ENCODE results near the gene ZRANB1. TPM values are rescaled to one million over a fixed set of nuclear protein-coding genes. Genes with fewer than 3 reads are reported as not detected.

Gene ZRANB1
- total and polyA plus RNA-seq, 2 of the 4 experiments (the other 2 are of a cell fraction) = 11.2 to 24.7 TPM

DNA sequence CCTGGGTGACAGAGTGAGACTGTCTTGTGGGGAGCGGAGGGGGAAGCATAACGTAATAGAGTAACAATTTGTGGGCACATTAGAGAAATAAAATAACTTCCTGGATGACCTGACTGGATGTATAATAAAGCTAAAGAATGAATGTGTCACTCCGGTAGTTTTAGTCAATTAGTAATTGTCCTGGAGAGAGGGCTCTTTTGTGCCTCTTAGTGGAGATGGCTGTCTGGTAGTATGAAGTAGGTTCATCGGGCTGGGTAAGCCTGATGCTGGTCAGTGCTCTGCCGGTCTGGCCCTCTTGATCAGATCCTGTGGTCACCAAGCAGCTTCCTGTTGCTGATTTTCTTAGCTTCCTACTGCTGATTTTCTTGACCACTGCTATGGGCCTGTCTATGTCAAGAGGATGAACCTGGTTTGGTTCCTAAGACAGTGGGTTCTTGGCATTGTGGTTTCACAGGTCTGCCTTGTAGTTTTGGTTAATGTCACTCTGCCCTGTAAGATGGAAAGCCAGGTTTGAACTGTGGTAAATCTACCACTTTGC is 34.1 kb downstream of the ZRANB1 start:
- Histone ChIP-seq H3K14ac (replicated peaks; ENCODE audit: low read depth, low read length) (no peak overlapping the region), H2BK20ac (ENCODE audit: low read depth, low read length) (no peak overlapping the region), H3K27ac (ENCODE audit: insufficient read depth, low read length) (no peak overlapping the region), H2AK5ac (ENCODE audit: low read depth, low read length) (no peak overlapping the region), H2AK9ac (replicated peaks; ENCODE audit: low read depth, low read length, poor library complexity) (no peak overlapping the region), H3K9ac (ENCODE audit: low read depth, low read length) (no peak overlapping the region), H3K18ac (ENCODE audit: low read depth, low read length) (no peak overlapping the region), H2BK5ac (ENCODE audit: low read depth, low read length, poor library complexity, severe bottlenecking) (no peak overlapping the region), H4K20me1 (ENCODE audit: insufficient read depth, low read length) (peaks cover 41% of the 10 kb centered on the region), H3K9me3 (ENCODE audit: control insufficient read depth, insufficient read depth, low read length) (no peaks in the 10 kb centered on the region), H3K36me3 (ENCODE audit: control insufficient read depth, insufficient read depth, low read length) (peaks cover 26% of the 10 kb centered on the region), H4K5ac (ENCODE audit: low read depth, low read length) (no peak overlapping the region), H3K9me1 (ENCODE audit: insufficient read depth, low read length) (peaks cover 11% of the 10 kb centered on the region; the same call in 1 of the 2 replicates), H3K4ac (ENCODE audit: low read depth, low read length) (no peak overlapping the region), H4K91ac (ENCODE audit: insufficient read depth, low read depth, low read length) (no peak overlapping the region), H3K56ac (ENCODE audit: extremely low read depth, insufficient read depth, low read length) (no peak overlapping the region), H3K4me3 (ENCODE audit: insufficient read depth, low read depth, low read length) (no peak overlapping the region), H4K8ac (ENCODE audit: low read depth in 2 of 2, low read length in 2 of 2) (no peak overlapping the region), H2AFZ (replicated peaks; ENCODE audit: low read length, poor library complexity) (no peak overlapping the region), H2BK15ac (ENCODE audit: low read depth, low read length) (no peak overlapping the region), H3K27me3 (ENCODE audit: control insufficient read depth, insufficient read depth, low read length) (no peaks in the 10 kb centered on the region), H2BK120ac (ENCODE audit: low read depth, low read length) (no peak overlapping the region), H3K4me2 (ENCODE audit: low read depth, low read length) (no peak overlapping the region), H3K23ac (ENCODE audit: low read depth, low read length) (no peak overlapping the region), H3K4me1 (ENCODE audit: control insufficient read depth, insufficient read depth, low read length) (peaks cover 4% of the 10 kb centered on the region), H3K79me1 (ENCODE audit: low read depth in 1 of 2, low read length in 2 of 2) (peaks cover 40 to 66% of the 10 kb centered on the region in 2 experiments)
- DNase-seq = no peak
- WGBS, 2 experiments (ENCODE audit: extremely low coverage in 2 of 2, insufficient read length in 1 of 2) = 93% methylated on average over 5 of the region's 5 CpGs; no CpG with 5 or more reads in 1 of the 2 experiments
- CTCF ChIA-PET = interaction anchor here (0.6 kb wide), 2 partner anchors 137 to 210 kb away, joined by 3 read pairs; no protein-coding TSS in a partner anchor
- intact Hi-C loops (cut with micrococcal nuclease) (loop anchor here (5.0 kb wide), 1 partner anchor 59 kb away; no protein-coding TSS in a partner anchor), dilution Hi-C loops (cut with HindIII; ENCODE audit: low sequenced_read_pairs, unreplicated experiment) (no loop called here), in situ Hi-C loops (cut with MboI; ENCODE audit: low sequenced_read_pairs) (loop anchor here (25.0 kb wide), 1 partner anchor 439 kb away; no protein-coding TSS in a partner anchor)
- TF ChIP-seq RFX5 (IDR thresholded peaks at IDR 0.05; ENCODE audit: low read depth, low read length) (no peak), MAZ (IDR thresholded peaks at IDR 0.05; ENCODE audit: borderline replicate concordance, low read depth, low read length) (no peak), FOS (IDR thresholded peaks at IDR 0.05; ENCODE audit: low read depth, low read length) (no peak), CHD1 (IDR thresholded peaks at IDR 0.05; ENCODE audit: low read depth, low read length) (no peak), SMC3 (IDR thresholded peaks at IDR 0.05; ENCODE audit: low read depth, low read length) (no peak), POLR2A (IDR thresholded peaks at IDR 0.05; ENCODE audit: low read depth, low read length) (no peak), RAD21 (IDR thresholded peaks at IDR 0.05; ENCODE audit: low read length) (no peak), CTCF (conservative IDR thresholded peaks at IDR 0.05; ENCODE audit: low read depth, low read length) (no peak), MXI1 (IDR thresholded peaks at IDR 0.05; ENCODE audit: borderline replicate concordance, low read depth, low read length) (no peak), MAFK (IDR thresholded peaks at IDR 0.05; ENCODE audit: low read depth, low read length) (no peak), BHLHE40 (IDR thresholded peaks at IDR 0.05; ENCODE audit: low read depth, low read length) (no peak), CEBPB (IDR thresholded peaks at IDR 0.05; ENCODE audit: low read depth, low read length) (no peak), NFE2L2 (IDR thresholded peaks at IDR 0.05; ENCODE audit: low read depth, low read length) (no peak), RCOR1 (IDR thresholded peaks at IDR 0.05; ENCODE audit: insufficient replicate concordance, low read length) (no peak)
- TF ChIP-seq, protein P1, sequence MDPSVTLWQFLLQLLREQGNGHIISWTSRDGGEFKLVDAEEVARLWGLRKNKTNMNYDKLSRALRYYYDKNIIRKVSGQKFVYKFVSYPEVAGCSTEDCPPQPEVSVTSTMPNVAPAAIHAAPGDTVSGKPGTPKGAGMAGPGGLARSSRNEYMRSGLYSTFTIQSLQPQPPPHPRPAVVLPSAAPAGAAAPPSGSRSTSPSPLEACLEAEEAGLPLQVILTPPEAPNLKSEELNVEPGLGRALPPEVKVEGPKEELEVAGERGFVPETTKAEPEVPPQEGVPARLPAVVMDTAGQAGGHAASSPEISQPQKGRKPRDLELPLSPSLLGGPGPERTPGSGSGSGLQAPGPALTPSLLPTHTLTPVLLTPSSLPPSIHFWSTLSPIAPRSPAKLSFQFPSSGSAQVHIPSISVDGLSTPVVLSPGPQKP (IDR thresholded peaks at IDR 0.05; ENCODE audit: borderline replicate concordance, low read depth, low read length) = no peak
- TF ChIP-seq, protein P2, sequence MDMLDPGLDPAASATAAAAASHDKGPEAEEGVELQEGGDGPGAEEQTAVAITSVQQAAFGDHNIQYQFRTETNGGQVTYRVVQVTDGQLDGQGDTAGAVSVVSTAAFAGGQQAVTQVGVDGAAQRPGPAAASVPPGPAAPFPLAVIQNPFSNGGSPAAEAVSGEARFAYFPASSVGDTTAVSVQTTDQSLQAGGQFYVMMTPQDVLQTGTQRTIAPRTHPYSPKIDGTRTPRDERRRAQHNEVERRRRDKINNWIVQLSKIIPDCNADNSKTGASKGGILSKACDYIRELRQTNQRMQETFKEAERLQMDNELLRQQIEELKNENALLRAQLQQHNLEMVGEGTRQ (IDR thresholded peaks at IDR 0.05; ENCODE audit: low read depth, low read length) = no peak
- BruUV-seq (replicated peaks) = no TSS peak
- ATAC-seq (ENCODE audit: low read depth) = no peak
- POLR2A ChIA-PET (ENCODE audit: unreplicated experiment) = no interaction called here

Measured in IMR-90 (cell line).